ENCODE results near the gene BACE2.
"Not testable (repeated sequence)": the region's sequence is repeated elsewhere in the genome, so short reads cannot be mapped to it uniquely, and the experiment has no call there.

The BACE2 gene

GRCh38 chr21:41241341-41241740, 73.4 kb downstream of the BACE2 start:
- H3K27ac Mint-ChIP-seq, result no peak overlapping the region
- H3K4me1 Mint-ChIP-seq (ENCODE audit: low read depth), result no peaks in the 10 kb centered on the region
- H3K27me3 Mint-ChIP-seq (ENCODE audit: low read depth), result no peaks in the 10 kb centered on the region
- H3K4me3 Mint-ChIP-seq, result no peak overlapping the region
- no peaks in the 10 kb centered on the region for H3K9me3 Mint-ChIP-seq
- no peaks in the 10 kb centered on the region for H3K36me3 Mint-ChIP-seq (ENCODE audit: low read depth)

DNA sequence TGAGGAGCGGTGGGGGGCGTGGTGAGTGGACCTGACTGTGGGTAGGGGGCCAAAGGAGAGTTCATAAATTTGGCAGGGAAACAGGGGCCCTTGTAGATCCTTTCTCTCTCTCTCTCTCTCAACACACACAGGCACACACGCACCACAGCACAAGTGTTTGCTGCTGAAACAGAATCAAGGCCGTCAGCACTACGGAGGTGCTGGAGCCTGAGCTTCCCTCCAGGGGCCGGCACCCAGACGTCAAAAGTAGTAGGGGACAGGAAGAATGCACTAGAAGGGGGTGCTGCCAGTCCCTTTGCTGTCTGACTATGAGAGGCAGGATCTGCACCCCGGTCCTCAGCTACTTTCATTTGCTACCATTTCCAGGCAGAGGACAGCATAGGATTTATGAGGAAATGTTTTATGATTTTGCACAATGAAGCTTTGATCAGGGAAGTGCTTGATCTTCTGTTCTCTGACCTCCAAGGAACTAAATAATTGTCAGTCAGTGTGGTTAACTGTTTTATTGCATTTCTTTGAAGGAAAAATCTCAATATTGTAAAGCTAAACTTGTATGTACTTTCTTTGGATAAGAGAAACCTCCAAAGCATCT, 74.4 kb downstream of the BACE2 start:
- H3K27me3 Mint-ChIP-seq (ENCODE audit: low read depth), result no peaks in the 10 kb centered on the region
- H3K4me1 Mint-ChIP-seq (ENCODE audit: low read depth), result no peaks in the 10 kb centered on the region
- no peak overlapping the region for H3K4me3 Mint-ChIP-seq
- H3K9me3 Mint-ChIP-seq, result no peaks in the 10 kb centered on the region
- H3K36me3 Mint-ChIP-seq (ENCODE audit: low read depth), result no peaks in the 10 kb centered on the region
- H3K27ac Mint-ChIP-seq, result no peak overlapping the region

DNA sequence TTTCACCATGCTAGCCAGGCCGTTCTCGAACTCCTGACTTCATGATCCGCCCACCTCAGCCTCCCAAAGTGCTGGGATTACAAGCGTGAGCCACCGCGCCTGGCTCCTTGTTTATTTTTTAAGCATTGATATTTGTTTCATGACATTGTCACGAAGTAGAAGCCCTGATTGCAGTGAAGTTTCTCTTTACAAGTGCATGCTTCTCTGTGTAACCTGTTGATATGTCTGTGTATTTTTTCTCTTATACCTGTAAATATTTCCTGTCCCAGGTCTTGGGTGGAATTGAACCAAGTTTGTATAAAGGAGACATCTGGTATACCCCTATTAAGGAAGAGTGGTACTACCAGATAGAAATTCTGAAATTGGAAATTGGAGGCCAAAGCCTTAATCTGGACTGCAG, 75.1 kb downstream of the BACE2 start:
- Mint-ChIP-seq H3K27ac (no peak overlapping the region), H3K4me1 (ENCODE audit: low read depth) (no peaks in the 10 kb centered on the region), H3K4me3 (no peak overlapping the region), H3K36me3 (ENCODE audit: low read depth) (no peaks in the 10 kb centered on the region), H3K9me3 (no peaks in the 10 kb centered on the region), H3K27me3 (ENCODE audit: low read depth) (no peaks in the 10 kb centered on the region)

GRCh38 chr21:41244266-41244880, 76.4 kb downstream of the BACE2 start:
- not testable (repeated sequence) for H3K4me1 Mint-ChIP-seq (ENCODE audit: low read depth); H3K36me3 Mint-ChIP-seq (ENCODE audit: low read depth); H3K4me3 Mint-ChIP-seq; H3K27ac Mint-ChIP-seq; H3K27me3 Mint-ChIP-seq (ENCODE audit: low read depth); H3K9me3 Mint-ChIP-seq

DNA sequence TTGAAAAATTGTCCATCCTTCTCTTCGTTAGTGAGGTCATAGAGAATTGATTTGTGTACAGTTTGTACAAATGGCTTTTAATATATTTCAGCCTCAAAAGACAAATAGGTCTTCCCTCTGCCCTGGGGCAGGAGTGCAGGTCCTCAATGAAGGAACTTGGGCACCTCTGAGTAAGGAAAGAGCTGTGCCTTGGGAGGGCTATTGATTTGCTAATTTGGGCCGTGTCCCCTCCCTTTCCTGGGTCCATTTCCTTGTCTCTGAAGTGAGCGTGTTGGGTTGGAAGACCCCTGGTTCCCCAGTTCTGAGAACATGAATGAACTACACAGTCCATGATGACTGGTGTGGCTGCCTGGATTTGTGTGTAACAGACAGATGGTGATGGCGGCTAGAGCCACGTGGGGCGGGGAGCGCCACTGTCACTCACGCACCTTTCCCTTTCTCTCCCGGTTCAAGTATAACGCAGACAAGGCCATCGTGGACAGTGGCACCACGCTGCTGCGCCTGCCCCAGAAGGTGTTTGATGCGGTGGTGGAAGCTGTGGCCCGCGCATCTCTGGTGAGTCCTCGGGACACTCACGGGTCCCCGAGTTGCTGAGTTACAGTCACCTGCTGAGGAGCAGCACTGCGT, 77.7 kb downstream of the BACE2 start:
- H3K27ac Mint-ChIP-seq, result no peak overlapping the region
- no peaks in the 10 kb centered on the region for H3K27me3 Mint-ChIP-seq (ENCODE audit: low read depth)
- no peaks in the 10 kb centered on the region for H3K4me1 Mint-ChIP-seq (ENCODE audit: low read depth)
- no peaks in the 10 kb centered on the region for H3K36me3 Mint-ChIP-seq (ENCODE audit: low read depth)
- no peaks in the 10 kb centered on the region for H3K9me3 Mint-ChIP-seq
- no peak overlapping the region for H3K4me3 Mint-ChIP-seq

- Mint-ChIP-seq H3K27me3 (ENCODE audit: low read depth) (no peaks in the 10 kb centered on the region), H3K27ac (no peak overlapping the region), H3K4me1 (ENCODE audit: low read depth) (peaks cover under 1% of the 10 kb centered on the region), H3K4me3 (no peak overlapping the region), H3K9me3 (no peaks in the 10 kb centered on the region), H3K36me3 (ENCODE audit: low read depth) (peaks cover 2% of the 10 kb centered on the region)
Measured at GRCh38 chr21:41246808-41247207, 78.8 kb downstream of the BACE2 start.

- Mint-ChIP-seq H3K9me3 (no peaks in the 10 kb centered on the region), H3K27ac (no peak overlapping the region), H3K36me3 (ENCODE audit: low read depth) (peaks cover 2% of the 10 kb centered on the region), H3K4me3 (no peak overlapping the region), H3K4me1 (ENCODE audit: low read depth) (peaks cover 2% of the 10 kb centered on the region), H3K27me3 (ENCODE audit: low read depth) (no peaks in the 10 kb centered on the region)
Measured at GRCh38 chr21:41247561-41248545, 79.9 kb downstream of the BACE2 start.

- Mint-ChIP-seq H3K9me3 (peaks cover 4% of the 10 kb centered on the region), H3K4me1 (ENCODE audit: low read depth) (peaks cover 4% of the 10 kb centered on the region)
Measured at GRCh38 chr21:41249476-41249875, 81.5 kb downstream of the BACE2 start.

DNA sequence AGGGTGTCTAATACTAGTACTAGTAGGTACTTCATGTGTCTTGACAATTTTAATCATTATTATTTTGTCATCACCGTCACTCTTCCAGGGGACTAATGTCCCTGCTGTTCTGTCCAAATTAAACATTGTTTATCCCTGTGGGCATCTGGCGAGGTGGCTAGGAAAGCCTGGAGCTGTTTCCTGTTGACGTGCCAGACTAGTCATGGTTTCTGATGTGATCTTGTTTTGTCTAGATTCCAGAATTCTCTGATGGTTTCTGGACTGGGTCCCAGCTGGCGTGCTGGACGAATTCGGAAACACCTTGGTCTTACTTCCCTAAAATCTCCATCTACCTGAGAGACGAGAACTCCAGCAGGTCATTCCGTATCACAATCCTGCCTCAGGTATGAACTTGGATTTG, 82.6 kb downstream of the BACE2 start:
- H3K27me3 Mint-ChIP-seq (ENCODE audit: low read depth), result no peaks in the 10 kb centered on the region
- H3K4me1 Mint-ChIP-seq (ENCODE audit: low read depth), result peaks cover 4% of the 10 kb centered on the region
- H3K27ac Mint-ChIP-seq, result no peak overlapping the region
- no peak overlapping the region for H3K4me3 Mint-ChIP-seq
- H3K36me3 Mint-ChIP-seq (ENCODE audit: low read depth), result peaks cover 2% of the 10 kb centered on the region
- H3K9me3 Mint-ChIP-seq, result peaks cover 8% of the 10 kb centered on the region

More at GRCh38 chr21:41249476-41249875, 81.5 kb downstream of the BACE2 start:
- Mint-ChIP-seq H3K36me3 (ENCODE audit: low read depth) (peaks cover 2% of the 10 kb centered on the region), H3K4me3 (no peak overlapping the region), H3K27me3 (ENCODE audit: low read depth) (no peaks in the 10 kb centered on the region), H3K27ac (no peak overlapping the region)

DNA sequence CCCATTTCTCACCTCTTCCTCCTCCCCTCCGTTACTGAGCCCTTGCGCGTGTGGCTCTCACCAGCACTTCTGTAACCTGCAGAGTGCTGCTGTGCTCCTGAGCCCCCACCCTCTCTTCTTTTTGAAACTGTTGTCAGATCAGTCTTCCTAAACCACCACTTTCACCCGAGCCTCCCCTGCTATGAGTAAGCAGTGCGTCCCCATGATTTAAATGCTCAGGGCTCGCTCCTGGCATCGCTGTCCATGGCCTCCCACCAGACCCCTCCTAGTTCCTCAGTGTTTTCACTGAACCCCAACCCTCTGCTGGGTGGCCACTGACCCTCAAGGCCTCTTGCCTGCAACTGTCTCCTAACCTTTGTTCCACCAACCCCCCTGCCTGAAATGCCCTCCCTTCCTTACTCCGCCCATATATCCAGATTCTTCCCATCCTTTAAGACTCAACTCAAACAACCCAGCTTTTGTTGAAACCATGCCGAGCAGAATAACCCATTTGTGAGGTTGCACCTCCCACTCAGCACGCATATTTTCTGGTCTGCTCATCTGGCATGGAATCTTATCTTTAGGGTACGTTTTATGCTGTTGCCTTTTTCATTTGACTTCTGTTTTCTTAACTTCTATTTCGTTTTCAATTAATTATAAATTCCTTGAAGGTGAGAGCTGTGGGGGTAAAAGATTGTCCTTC, 84.1 kb downstream of the BACE2 start:
- peaks cover 2% of the 10 kb centered on the region for H3K36me3 Mint-ChIP-seq (ENCODE audit: low read depth)
- H3K9me3 Mint-ChIP-seq, result peaks cover 17% of the 10 kb centered on the region
- H3K27ac Mint-ChIP-seq, result no peak overlapping the region
- H3K27me3 Mint-ChIP-seq (ENCODE audit: low read depth), result no peaks in the 10 kb centered on the region
- H3K4me1 Mint-ChIP-seq (ENCODE audit: low read depth), result peaks cover 4% of the 10 kb centered on the region
- H3K4me3 Mint-ChIP-seq, result no peak overlapping the region

DNA sequence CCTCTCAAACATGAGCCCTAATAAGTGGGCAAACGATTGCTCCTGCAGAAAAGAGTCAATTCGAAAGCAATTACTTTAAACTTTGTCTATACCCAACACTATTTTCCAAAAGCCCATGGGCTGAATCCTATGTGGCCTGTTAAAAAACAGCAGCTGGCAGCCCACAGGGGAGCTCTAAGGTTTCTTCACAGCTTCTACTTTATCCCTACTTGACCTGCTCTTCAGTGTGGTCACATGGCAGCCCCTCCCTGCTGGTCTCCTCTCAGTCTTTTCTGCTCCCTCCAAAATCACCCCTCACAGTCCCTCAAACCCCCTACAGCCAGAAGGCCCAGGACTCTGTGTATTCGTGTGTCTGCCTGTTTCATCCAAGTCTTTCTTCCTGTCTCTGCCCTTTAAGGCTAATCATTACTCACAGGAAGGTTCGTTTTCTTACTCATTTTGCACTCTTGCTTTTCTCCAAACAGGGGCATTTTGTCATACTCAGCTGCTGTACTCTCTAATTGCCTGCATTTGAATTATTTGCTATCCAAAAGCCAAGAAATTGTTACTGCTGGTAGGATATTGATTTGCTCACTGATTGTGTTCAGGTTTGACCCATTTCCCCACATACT, 86.2 kb downstream of the BACE2 start:
- H3K4me3 Mint-ChIP-seq, result no peak overlapping the region
- no peak overlapping the region for H3K27ac Mint-ChIP-seq
- H3K4me1 Mint-ChIP-seq (ENCODE audit: low read depth), result peaks cover 4% of the 10 kb centered on the region
- no peaks in the 10 kb centered on the region for H3K27me3 Mint-ChIP-seq (ENCODE audit: low read depth)
- peaks cover 18% of the 10 kb centered on the region for H3K9me3 Mint-ChIP-seq
- H3K36me3 Mint-ChIP-seq (ENCODE audit: low read depth), result peaks cover 2% of the 10 kb centered on the region

DNA sequence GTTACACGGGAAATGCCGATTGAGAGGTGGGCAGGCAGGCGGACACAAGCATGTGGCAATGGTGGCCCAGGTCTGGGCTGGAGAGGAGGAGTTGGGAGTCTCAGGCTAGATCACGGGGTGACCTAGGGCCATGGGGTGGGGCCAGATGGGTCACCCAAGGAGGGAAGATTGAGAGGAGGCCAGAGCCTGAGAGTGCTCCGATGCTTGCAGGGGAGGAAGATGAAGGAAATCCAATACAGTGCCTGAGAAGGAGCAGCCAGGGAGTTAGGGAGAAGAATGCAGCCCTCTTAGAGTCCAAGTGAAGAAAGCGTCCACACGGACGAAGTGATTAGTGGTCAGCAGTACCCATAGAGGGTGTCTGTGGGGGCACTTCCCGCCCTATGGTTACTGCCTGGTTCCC, 87.2 kb downstream of the BACE2 start:
- Mint-ChIP-seq H3K27me3 (ENCODE audit: low read depth) (no peaks in the 10 kb centered on the region), H3K4me1 (ENCODE audit: low read depth) (peaks cover 4% of the 10 kb centered on the region), H3K27ac (no peak overlapping the region), H3K4me3 (no peak overlapping the region), H3K36me3 (ENCODE audit: low read depth) (peaks cover 2% of the 10 kb centered on the region), H3K9me3 (peaks cover 18% of the 10 kb centered on the region)

DNA sequence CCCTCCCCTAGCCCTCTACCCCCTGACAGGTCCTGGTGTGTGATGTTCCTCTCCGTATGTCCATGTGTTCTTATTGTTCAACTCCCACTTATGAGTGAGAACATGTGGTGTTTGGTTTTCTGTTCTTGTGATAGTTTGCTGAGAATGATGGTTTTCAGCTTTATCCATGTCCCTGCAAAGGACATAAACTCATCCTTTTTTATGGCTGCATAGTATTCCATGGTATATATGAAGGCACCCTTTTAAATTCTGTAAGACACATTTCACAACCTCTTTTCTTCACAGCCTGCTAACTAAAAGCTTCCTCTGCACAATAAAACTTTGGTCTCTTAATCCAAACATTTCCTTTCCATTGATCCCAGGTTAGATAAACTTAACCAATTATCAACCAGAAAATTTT, 88.3 kb downstream of the BACE2 start:
- not testable (repeated sequence) for H3K27me3 Mint-ChIP-seq (ENCODE audit: low read depth); H3K27ac Mint-ChIP-seq; H3K36me3 Mint-ChIP-seq (ENCODE audit: low read depth); H3K4me1 Mint-ChIP-seq (ENCODE audit: low read depth); H3K4me3 Mint-ChIP-seq
- peaks cover 18% of the 10 kb centered on the region for H3K9me3 Mint-ChIP-seq

Data from T-helper 1 cell treated with Interleukin-12 subunit alpha and Interleukin-12 subunit beta and Interleukin-4 antibody, amounts not matched to agents 30 μg/mL and 1 μg/mL, for 36 hours (primary cell).